BJ (cell line): ENCODE results near the gene CACNG3. TPM values are rescaled to one million over a fixed set of nuclear protein-coding genes. Genes with fewer than 3 reads are reported as not detected.

Experiments
- CTCF ChIA-PET: fragments of 350-600 bp; formaldehyde crosslinking; extraction: SDS; loops from one replicate; lab custom pipeline; 2021; ENCODE audit warnings: antibody characterized with exemption, inconsistent platforms; lab: Yijun Ruan, JAX
- POLR2A ChIA-PET: fragments of 300-600 bp; sonication (Branson Sonifier 250); formaldehyde crosslinking; extraction: SDS; loops from one replicate; lab custom pipeline; 2021; ENCODE audit warnings: antibody characterized with exemption; lab: Charles Lee
- DNase-seq: peaks from one replicate; pipeline ENCODE4 v3.0.0-alpha.2; 2011; ENCODE audit warnings: low read depth
- H3K27me3 ChIP-seq: 2 replicates; pipeline ENCODE4 v1.6.0; 2011; ENCODE audit warnings: low read length; ENCODE audit not compliant: control insufficient read depth, insufficient read depth
- H3K36me3 ChIP-seq: 2 replicates; pipeline ENCODE4 v1.5.1; 2011; ENCODE audit warnings: low read length; ENCODE audit not compliant: control insufficient read depth, insufficient read depth
- H3K4me3 ChIP-seq: 2 replicates; pipeline ENCODE4 v1.5.1; 2011; ENCODE audit warnings: low read depth, mild to moderate bottlenecking, control low read depth, low read length
- polyA minus RNA-seq: library from RNA; depleted of rRNA, polyadenylated mRNA; stranded (reverse); fragments of >200 nt; gene quantifications from 2 replicates; pipeline ENCODE4 v1.2.3, GENCODE V29; 2011; rRNA and poly(A)+ RNA removed
- polyA plus RNA-seq: library from polyadenylated mRNA; depleted of rRNA; stranded (reverse); fragments of >200 nt; gene quantifications from 2 replicates; pipeline ENCODE4 v1.2.3, GENCODE V29; 2011; rRNA removed
- TF ChIP-seq, protein P1 (sequence below): IDR thresholded peaks from 2 replicates; pipeline ENCODE4 v1.5.1; 2011; ENCODE audit warnings: low read depth, mild to moderate bottlenecking, control low read depth, inconsistent platforms, low read length, moderate library complexity; ENCODE audit not compliant: insufficient read depth

CACNG3 gene
- polyA plus RNA-seq: not detected in 2 replicates
- polyA minus RNA-seq: not detected in 2 replicates

DNA sequence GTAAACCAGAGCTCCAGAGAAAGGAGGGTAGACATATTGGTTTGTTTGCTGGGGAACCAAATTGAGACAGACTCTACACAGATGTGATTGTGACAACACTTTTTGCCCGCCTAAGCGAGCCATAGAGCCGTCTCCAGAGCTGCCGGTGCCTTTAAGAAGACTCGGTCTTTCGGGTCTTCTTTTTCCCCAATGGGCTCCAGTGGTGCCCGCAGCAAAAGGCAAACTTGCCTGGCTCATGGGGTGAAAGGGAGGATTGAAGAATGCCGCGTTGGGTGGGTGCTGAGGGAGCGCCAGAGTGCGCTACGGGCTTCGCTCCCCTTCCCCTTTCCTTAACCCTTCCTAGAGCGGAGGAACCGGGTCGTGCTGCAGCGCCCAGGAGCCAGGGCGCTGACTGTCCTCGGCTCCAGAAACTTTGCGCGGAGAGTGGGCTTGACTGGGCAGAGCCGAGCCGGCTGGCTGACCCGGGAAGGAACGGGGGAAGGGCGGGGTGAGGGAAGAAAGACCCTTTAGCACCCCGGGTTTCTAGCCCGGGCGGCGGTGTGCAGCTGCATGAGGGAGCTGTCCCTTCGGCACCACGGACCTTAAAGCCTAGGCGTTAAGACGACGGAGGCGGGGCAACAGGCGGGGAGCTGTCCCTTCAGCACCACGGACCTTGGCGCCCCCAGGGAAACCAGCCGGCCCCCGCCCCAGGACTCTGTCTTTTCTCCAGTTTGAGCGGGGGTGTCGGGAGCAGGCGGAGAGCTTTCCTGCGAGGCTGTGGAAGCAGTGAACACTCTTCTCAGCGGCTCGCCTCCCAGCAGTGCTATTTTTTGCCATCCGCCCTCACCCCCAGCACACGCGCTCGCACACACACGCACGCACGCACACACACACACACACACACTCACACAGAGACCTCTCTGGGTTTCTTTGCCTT lies at the start of gene CACNG3:
TSS of gene CACNG3 (plus strand) at position 880 of the 916 bp plus-strand sequence. CDS start 420 bp downstream, outside the sequence.
- CTCF ChIA-PET: no interaction called here
- Histone ChIP-seq H3K4me3 (no peak within 1 kb of the TSS), H3K27me3 (no peaks in the 10 kb centered on the region), H3K36me3 (no peaks in the 10 kb centered on the region)
- TF ChIP-seq, protein P1, sequence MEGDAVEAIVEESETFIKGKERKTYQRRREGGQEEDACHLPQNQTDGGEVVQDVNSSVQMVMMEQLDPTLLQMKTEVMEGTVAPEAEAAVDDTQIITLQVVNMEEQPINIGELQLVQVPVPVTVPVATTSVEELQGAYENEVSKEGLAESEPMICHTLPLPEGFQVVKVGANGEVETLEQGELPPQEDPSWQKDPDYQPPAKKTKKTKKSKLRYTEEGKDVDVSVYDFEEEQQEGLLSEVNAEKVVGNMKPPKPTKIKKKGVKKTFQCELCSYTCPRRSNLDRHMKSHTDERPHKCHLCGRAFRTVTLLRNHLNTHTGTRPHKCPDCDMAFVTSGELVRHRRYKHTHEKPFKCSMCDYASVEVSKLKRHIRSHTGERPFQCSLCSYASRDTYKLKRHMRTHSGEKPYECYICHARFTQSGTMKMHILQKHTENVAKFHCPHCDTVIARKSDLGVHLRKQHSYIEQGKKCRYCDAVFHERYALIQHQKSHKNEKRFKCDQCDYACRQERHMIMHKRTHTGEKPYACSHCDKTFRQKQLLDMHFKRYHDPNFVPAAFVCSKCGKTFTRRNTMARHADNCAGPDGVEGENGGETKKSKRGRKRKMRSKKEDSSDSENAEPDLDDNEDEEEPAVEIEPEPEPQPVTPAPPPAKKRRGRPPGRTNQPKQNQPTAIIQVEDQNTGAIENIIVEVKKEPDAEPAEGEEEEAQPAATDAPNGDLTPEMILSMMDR: no peak
- POLR2A ChIA-PET: no interaction called here
- DNase-seq: no peak

- POLR2A ChIA-PET: no interaction called here
- Histone ChIP-seq H3K36me3 (no peaks in the 10 kb centered on the region), H3K4me3 (no peak overlapping the region), H3K27me3 (no peaks in the 10 kb centered on the region)
- TF ChIP-seq, protein P1: no peak
- CTCF ChIA-PET: no interaction called here
- no peak for DNase-seq
Observed at GRCh38 chr16:24206926-24207325, 49.2 kb upstream of the CACNG3 start.

DNA sequence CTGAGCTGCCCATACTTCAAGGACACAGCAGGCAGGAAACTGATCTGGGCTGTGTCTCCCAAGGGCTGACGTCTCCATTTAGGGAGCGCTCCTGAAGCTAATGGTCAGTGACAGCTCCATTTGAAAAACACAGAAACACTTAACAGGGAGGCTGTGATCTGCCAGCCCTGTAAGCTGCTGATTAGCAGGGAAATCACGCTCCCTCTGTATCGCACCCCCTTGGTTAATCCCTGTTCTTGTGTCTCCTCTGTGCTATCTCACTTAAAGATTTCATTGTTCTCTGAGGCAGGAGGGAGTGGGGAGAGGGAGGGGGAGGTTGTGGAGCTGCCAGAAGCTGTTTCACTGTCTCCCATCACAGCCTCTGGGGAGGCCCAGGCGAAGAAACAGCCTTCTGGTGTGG lies 47.4 kb upstream of the CACNG3 start:
- CTCF ChIA-PET: interaction anchor here (0.6 kb wide), 1 partner anchor 200 kb away, joined by 3 read pairs; no protein-coding TSS in a partner anchor
- H3K4me3 ChIP-seq: no peak overlapping the region
- TF ChIP-seq, protein P1: no peak
- no peak for DNase-seq
- no peaks in the 10 kb centered on the region for H3K36me3 ChIP-seq
- no peaks in the 10 kb centered on the region for H3K27me3 ChIP-seq
- POLR2A ChIA-PET: no interaction called here

- TF ChIP-seq, protein P1: no peak
- CTCF ChIA-PET: no interaction called here
- POLR2A ChIA-PET: no interaction called here
- Histone ChIP-seq H3K27me3 (no peaks in the 10 kb centered on the region), H3K36me3 (no peaks in the 10 kb centered on the region), H3K4me3 (no peak overlapping the region)
- no peak for DNase-seq
Observed at GRCh38 chr16:24214992-24215391, 41.1 kb upstream of the CACNG3 start.

DNA sequence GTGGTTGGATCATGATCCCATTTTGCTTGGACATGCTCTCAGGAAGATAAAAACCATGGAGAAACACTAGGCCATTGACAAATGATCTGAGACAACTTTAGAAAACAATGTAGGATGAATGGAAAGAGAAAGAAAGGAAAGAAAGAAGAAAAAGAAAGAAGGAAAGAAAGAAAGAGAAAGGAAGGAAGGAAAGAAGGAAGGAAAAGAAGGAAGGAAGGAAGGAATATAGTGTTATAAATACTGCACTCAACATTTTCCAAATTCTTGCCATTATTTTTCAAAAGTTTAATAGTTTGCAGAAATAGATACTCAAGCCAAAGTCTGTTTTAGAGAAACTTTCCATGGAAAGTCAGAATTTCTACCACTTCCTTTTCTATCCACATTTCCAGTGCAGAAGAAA lies 39.2 kb upstream of the CACNG3 start:
- Histone ChIP-seq H3K36me3 (no peaks in the 10 kb centered on the region), H3K4me3 (no peak overlapping the region), H3K27me3 (no peaks in the 10 kb centered on the region)
- CTCF ChIA-PET: interaction anchor here (1.0 kb wide), 1 partner anchor 10 kb away, joined by 3 read pairs; no protein-coding TSS in a partner anchor
- TF ChIP-seq, protein P1: no peak
- no peak for DNase-seq
- POLR2A ChIA-PET: no interaction called here
